Loucy (cell line): ENCODE data around the gene OSBPL9.

Source experiments
- EZH2phosphoT487 ChIP-seq: fragments of 200-600 bp; IDR thresholded peaks from 2 replicates; pipeline ENCODE4 v1.6.1; 2018; ENCODE audit warnings: antibody characterized with exemption, mild to moderate bottlenecking, moderate library complexity, borderline replicate concordance
- TF ChIP-seq, protein P1 (sequence below): fragments of 200-600 bp; sonication (generic); conservative IDR thresholded peaks from 2 replicates; pipeline ENCODE4 v1.5.1; 2014; ENCODE audit warnings: mild to moderate bottlenecking, antibody characterized with exemption, low read length

DNA sequence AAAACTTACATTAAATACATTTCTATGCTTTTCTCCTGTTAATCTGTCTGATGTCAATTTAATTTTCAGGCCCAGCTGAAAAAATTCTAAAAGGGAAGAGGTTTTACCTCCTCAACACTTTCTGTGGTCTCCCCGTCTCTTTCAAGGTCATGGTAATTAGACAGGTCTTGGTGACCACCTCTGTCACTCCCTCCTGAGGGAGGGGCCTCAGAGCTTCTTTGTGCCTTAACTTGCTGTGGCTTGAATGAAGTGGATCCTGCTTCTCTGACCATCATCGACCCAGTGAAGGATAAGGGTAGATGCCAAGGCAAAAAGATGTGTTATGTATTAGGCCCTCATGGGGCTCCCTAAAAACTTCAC lies 40.8 kb upstream of the OSBPL9 start:
- TF ChIP-seq, protein P1, sequence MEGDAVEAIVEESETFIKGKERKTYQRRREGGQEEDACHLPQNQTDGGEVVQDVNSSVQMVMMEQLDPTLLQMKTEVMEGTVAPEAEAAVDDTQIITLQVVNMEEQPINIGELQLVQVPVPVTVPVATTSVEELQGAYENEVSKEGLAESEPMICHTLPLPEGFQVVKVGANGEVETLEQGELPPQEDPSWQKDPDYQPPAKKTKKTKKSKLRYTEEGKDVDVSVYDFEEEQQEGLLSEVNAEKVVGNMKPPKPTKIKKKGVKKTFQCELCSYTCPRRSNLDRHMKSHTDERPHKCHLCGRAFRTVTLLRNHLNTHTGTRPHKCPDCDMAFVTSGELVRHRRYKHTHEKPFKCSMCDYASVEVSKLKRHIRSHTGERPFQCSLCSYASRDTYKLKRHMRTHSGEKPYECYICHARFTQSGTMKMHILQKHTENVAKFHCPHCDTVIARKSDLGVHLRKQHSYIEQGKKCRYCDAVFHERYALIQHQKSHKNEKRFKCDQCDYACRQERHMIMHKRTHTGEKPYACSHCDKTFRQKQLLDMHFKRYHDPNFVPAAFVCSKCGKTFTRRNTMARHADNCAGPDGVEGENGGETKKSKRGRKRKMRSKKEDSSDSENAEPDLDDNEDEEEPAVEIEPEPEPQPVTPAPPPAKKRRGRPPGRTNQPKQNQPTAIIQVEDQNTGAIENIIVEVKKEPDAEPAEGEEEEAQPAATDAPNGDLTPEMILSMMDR = no peak
- no peak for TF ChIP-seq EZH2phosphoT487
